SW 1271 (cell line): ENCODE data around the gene SLC47A2.
"Not testable (repeated sequence)": the region's sequence is repeated elsewhere in the genome, so short reads cannot be mapped to it uniquely, and the experiment has no call there.

Experiments
- DNase-seq, 2 experiments: peaks; one replicate each; lab custom pipeline; 2025; lab: John Stamatoyannopoulos, UW

Gene SLC47A2

DNA sequence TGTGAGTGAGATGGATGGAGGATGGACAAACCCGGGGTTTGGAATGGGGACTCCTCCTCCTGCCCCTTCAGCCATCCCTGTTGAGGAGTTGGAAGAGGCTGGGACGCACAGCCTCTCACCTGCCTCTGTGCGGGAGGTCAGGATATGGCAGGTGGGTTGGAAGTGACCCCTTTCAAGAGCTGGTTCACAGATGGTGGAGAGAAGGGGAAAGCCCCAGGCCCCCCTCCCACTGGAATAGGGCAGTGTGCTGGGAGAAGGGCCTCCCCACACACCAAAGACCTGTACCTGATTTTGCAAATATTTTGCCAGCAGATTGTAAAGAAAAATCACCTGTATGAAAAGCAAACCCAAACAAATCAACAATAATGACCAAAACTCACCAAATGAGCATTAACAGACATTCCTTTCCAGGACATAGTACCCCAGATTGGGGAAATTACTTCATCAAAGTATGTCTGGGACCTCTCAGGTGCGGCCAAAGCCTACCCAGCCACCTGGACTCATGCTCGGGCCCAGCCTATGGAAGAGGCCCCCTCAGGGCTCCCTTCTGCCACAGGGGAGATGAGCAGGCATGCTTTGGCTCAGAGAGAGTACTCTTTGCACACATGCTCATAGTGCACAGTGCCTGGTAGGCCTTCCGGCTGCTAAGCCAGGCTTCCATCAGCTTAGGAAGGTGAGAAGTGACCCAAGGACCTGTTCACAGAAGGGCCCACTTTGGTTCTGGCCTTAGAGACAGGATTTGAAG, 7.8 kb downstream of the SLC47A2 start:
- DNase-seq: no peak

DNA sequence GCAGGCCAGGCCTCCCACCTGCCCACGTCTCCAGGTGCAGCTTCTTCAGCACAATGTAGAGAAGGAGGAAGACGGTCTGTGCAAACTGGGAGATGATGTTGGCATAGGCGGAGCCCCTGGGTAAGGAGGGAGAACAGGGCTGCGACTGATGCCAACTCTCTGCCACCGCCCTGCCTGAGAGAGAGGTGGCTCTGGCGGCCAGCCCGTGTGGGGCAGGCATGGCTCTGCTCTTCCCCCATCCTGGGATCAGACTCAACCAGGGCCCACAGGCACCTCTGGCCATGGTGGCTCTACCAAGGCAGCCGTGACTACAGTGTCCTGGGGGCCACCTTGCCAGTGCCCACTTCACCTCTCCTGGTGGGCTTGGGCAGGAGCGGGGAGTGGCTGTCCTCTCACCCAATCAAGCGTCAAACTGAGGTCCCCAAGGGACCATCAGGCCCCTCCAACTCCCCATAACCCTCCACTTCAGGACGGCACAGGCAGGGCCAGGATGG, 8.6 kb downstream of the SLC47A2 start:
- no peak for DNase-seq

DNA sequence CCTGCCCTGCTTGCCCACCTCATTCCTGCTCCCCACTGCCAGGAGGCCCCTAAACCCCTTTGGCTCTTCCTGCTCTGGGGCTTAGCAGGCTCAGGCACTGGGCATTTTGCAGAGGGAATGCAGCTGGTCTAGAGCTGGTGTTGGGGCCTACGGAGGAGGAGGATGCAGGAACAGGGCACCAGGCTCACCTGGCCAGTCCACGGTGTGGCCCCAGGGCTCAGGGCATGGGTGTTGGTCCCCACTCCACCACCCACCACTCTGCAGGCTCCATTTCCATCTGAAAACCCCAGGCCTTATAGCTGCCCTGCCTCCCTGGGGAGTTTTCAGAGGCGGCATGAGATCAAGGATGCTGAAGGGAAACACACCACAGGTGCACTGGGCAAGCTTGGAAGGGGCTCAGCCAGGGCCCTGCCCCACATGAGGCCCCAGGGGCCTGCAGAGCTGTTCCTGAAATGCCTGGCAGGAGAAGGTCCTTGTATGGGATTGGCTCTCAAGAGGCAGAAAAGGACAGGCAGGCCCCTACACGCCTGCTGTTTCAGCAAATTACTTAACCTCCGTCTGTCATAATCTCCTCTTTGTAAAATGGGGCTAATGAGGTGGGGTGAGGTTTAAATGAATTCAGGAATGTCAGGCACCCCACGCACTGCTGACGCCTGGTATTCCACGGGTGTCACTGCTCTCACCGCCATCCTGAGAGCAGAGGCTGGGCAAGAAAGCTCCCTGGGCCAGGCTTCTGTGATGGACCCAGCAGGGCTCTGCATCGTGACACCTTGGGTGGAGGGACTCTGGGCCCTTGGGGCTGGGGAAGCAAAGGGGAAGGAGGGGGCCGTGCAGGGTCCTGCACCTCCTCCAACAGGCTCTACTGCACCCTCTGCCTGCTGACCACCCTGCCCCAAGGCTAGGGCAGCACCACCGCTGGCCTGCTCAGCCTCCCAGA, 9.3 kb downstream of the SLC47A2 start:
- no peak for DNase-seq

DNA sequence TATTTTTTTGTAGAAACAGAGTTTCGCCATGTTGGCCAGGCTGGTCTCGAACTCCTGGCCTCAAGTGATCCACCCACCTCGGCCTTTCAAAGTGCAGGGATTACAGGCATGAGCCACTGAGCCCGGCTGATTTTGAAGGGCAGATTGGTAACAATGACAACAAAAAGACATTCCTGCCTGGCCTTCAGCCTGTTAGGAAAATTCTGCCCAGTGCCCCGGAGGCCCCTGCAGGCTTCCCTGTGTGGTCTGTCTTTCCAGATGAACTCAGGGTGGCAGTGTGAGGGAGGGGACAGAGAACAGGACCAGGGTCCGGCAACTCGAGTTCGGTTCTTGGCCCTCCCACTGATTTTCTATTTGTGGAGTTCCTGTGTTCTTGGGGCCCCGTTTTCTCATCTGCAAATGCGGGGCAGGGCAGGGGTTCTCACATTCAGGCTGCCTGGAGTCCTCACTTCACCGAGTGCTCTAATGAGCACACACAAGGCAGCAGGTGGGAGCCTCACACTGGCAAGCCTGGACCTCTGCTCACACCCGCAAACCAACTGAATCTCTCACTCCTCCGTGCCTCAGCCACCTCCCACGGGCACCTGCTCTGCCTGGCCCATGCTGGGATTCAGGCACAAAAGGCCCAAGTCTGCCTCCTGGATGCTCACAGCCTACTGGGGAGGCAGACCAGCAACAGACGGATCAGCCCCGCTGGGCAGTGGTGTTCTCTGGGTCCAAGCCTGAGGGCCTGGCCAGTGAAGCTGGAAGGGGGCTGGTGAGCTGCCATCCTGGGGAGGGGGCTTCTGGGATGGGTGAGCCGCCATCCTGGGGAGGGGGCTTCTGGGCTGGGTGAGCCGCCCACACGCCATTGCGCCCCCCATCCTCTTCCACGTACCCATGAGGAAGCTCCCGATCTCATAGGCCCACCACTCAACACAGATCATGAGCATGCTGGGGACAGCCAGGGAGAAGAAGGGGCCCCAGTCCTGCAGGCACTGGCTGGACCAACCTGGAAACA, 10.3 kb downstream of the SLC47A2 start:
- DNase-seq: no peak

DNA sequence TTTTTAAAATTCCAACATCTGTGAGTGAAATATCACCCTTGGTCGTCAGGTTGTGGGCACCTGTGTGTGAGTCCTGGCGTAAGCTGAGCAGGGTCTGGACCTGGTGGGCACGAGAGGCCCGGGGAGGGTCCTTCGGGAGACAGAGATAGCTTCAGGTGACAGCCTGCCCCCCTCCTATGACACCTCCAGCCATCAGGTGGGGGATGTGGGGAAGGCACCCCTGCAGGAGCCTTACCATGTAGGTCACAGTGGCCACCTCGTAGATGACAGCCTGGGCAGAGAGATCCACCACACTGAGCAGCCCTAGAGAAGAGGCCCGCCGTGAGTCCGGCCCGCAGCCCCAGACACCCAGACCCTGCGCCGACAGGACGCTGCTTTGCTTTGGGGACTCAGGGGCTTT, 11.2 kb downstream of the SLC47A2 start:
- no peak for DNase-seq

DNA sequence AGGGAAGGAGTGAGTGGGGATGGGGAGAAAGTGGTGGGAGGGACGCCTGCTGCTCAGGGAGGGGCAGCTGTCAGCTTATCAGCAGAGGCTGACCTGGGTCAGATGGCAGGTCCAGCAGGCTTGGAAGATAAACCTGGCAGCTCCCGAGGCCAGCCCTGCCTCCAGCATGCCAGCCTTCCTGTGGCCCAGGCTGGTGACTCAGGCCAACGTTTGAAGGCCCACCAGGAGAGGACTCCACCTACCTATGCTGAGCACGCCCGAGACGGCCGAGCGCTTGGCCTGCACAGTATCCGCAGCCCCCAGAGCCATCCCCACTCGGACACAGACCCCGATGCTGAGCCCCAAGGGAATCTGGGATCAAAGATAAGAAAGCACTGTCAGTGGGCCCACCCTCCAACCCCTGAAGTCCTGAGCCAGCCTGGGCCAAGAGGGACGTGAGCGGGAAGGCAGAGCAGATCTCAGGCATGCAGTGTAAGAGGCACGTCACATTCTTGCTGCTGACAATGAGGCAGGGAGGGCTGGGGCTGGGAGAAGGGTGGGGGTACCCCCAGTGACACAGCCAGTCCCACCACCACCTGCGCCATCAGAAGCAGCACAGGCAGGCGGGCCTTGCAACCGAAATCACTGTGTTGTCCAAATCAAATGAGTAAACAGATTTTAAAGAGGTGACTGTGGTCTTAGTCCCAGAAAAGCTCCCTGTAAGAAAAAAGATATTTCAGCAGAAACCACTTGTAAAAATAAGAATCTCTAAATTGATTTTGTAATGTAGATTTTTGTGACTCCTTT, 12.4 kb downstream of the SLC47A2 start:
- DNase-seq: no peak

DNA sequence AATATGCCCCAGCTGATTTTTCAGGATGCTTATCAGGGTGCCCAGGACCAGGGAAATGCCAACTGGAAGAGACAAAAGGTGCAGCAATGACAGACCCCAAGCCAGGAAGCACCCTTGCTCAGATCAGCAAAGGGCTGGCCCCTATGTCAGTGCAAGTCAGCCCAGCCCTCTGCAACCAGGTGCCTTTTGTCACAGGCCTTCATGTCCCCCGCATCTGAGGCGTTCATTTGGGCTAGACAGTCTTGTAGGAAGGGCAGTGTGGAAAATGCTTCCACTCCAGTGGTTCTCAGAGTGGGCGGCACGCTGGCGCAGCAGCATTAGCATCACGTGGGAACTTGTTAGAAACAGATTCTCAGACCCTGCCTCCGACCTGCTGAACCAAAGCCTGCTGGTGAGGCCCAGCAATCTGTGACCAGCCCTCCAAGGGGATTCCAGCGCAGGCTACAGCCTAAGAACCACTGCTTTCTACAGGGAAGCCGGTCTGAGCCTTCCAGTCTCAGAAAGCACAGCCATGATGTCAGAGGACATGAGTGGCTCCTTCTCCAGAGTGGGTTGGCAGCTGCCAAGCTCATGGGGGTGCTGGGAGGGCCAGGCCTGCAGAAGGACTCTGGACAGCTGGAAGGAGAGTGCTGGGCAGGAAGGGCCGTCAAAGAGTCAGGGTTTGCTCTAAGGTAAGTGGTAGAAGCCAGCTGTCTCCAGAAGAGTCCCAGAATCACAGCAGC, 13.1 kb downstream of the SLC47A2 start:
- DNase-seq: no peak

DNA sequence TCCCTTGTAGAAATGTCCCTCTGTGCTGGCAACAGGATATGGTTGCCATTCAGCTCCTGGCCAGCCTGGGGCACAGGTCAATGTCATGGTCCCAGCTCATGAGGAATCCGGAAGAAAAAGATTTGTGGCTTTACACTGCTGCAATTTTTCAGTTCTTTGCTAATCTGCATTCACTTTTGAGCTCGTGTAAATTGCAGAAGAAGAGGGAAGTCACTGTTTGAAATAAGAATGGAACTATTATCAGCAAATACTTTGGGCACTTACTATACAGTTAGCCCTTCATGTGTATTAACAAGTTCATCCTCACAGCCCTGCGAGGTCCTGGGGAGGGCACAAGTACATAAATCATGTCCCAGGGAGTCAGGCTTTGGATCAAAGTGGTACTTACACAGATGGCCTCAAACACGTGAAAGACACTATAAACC, 14.2 kb downstream of the SLC47A2 start:
- DNase-seq: no peak

DNA sequence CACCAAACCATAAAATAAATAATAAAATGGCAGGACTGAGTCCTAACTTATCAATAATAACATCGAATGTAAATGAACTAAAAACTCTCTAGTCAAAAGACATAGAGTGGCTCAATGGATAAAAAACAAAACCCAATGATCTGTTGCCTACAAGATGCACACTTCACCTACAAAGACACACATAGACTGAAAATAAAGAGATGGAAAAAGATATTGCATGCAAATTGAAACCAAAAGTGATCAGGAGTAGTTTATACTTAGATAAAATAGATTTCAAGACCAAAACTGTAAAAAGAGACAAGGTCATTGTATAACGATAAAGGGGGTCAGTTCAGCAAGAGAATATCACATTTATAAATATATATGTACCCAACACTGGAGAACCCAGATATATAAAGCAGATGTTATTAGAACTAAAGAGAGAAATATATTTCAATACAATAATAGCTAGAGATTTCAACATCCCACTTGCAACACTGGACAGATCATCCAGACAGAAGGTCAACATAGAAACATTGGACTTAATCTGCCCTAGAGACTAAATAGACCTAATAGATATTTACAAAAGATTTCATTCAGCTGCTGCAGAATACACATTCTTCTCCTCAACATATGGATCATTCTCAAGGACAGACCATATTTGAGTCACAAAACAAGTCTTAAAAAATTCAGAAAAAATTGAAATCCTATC, 29.8 kb downstream of the SLC47A2 start:
- no peak for DNase-seq

DNA sequence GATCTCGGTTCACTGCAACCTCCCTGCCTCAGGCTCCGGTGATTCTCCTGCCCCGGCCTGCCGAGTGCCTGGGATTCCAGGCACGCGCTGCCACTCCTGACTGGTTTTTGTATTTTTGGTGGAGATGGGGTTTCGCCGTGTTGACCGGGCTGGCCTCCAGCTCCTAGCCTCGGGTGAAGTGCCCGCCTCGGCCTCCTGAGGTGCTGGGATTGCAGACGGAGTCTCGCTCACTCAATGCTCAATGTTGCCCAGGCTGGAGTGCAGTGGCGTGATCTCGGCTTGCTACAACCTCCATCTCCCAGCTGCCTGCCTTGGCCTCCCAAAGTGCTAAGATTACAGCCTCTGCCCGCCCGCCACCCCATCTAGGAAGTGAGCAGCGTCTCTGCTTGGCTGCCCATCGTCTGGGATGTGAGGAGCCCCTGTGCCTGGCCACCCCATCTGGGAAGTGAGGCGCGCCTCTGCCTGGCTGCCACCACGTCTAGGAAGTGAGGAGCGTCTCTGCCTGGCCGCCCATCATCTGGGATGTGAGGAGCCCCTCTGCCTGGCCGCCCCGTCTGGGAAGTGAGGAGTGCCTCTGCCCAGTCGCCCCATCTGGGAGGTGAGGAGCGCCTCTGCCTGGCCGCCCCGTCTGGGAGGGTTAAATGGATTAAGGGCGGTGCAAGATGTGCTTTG, 31.3 kb downstream of the SLC47A2 start:
- not testable (repeated sequence) for DNase-seq

DNA sequence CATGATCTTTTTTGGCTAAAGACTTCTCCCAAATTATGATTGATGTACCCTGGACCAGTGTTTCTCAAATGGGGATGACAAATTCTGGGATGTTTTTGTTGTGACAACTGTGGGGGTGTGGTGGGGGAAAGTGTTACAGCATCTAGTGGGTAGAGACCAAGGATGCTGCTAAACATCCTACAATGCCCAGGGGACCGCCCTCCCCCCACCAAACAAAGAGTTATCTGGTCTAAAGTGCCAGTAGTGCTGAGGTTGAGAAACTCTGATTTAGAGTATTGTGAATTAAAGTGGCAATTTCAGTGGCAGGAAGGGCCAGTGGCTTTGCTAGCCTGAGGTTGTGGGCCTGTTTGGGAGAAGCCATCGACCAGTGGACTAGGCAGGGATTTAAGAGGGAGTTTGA, 33.3 kb downstream of the SLC47A2 start:
- DNase-seq: no peak

DNA sequence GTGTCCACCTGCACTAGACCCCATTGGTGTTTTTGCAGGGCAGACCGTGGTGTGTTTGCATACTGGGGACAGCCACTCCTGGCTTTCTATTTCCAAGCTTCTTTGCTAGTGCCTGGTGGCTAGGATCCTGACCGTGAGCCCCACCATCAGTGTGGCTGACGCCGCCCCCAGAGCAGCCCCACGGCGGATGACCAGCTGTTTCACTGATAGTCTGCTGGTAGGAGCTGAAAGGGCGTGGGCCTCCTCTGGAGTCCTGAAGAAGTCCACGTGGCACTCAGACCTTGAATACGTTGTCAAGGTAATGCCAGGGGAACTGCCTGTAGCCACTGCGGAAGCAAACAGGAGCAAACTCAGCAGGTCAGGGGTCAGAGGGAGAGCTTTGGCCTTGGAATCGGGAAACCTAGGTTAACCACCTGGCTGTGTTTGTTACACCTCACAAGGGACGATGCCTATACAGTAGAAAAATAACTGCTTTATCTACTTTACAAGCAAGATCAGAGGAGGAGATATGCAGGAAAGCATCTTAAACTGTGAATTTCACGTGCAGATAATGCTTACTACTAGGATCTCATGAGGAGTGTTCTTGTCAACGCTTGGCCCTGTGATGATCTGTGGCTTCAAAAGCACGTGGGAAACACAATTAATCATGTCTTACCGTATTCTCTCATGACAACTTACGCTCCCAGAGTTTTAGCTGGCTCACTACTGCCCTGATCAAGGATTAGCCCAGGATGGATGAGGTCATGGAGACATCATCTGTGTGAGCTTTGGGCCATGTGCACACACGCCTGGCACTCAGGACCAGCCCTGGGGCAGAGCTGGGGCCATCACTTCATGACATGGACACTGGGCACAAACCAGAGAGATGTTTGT, 37.6 kb downstream of the SLC47A2 start:
- no peak for DNase-seq

DNA sequence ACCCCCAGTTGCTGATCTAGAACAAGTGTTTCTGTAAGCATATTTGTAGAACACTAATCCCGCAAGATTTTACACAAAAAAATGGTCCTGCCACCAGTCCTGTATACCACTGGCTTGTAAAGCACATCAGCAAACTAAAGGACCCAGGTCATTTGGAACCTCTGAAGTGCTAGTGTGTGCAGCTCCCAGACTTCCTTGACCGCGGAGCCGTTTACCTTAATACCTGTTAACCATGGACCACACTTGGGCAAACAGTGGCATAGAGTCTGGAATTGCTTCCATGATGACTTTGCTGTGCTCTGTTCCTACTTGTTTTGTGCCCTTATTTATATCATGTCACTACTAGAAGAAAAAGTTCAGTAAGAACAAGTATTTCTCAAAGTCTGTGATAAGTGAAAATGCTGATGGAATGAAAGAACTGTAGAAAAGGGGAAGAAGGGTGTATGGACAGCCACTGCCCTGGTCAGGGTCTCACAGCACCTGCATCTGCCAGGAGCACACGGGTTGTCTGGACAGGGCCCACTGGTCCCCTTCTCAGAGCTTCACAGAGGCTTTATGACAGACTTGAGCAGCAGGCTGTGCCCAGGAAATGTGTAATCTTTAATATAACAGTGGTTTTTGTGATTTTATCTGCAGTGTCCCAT, 38.5 kb downstream of the SLC47A2 start:
- DNase-seq: no peak

DNA sequence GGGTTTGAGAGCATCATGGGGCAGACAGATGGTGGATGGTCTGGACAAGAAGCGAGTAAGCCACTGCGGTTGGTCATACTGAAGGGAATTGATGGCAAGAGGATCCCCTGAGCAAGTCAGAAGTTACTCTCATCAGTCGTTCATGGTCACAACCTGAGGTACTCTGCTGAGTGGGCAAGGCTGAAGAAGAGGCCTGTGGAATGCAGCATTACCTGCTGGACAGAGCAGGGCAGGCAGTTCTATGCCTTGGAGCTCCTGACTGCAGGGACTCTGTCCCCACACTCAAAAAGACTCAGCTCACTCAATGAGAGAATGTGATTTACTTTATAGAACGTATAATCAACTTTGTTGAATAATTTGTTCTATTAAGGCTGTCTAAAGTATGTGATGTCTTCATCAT, 39.5 kb downstream of the SLC47A2 start:
- DNase-seq: no peak

DNA sequence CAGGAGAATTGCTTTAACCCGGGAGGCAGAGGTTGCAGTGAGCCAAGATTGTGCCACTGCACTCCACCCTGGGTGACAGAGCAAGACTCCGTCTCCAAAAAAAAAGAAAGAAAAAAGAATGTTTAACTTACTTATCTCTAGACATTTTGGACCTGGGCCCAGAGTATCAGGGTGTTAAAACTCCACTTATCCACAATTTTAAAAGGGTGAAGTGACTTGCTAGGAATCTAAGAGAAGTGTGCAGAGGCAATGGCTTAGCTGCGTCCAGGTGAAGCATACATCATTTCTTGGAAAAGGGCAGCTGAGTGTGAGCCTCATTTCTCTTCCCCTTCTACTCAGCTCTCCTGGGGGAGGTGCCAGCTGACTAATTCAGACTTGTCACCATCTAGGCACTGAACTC, 42.8 kb downstream of the SLC47A2 start:
- no peak for DNase-seq

DNA sequence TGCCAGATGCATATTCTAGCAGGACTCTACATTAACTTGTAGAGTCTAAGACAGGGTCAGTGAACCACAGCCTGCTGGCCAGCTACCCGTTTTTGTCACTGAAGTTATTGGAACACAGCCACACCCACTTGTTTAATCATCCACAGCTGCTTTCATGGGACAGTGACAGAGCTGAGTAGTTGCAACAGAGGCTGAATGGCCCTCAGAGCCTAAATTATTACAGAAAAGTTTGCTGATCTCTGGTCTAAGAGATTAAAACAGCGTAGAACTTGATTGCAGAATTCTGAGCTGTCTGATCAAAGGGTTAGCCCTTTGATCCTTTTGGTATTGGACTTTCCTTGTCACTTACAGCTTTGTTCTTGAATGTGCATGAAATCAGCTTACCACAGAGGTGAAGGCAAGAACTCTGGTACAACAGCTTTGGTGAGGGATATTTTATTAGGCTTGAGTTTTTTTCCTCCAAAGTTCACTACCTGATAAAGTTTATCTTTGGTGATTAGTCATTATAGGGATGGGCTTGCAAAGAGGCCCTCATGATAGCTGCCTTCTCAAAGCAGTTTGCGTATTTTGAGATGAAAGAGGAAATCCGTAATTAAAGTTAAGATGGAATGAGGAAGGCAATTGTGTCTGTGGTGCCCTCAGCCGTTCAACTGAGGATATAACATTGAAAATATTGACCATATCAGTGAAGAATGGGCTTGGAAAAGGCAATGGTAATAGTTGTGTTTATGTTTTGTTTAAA, 44.2 kb downstream of the SLC47A2 start:
- no peak for DNase-seq

DNA sequence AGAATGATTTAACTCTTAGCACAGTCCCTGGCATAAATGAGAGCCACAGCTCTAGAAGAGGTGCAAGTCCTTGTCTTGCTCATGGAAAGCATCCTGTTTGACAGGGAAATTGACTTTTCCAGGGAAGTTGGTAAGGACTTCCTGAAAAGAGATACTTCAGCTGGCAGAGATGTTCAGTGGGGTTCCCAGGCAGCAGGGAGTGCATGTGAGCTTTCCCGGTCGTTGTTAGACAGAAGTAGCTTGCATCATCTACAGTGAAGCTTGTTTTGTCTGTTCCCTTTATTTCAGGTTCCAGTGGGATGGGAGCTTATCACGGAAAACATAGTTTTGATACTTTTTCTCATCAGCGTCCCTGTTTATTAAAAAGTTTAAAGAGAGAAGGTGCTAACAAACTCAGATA, 45.0 kb downstream of the SLC47A2 start:
- DNase-seq: no peak
